Left ventricle myocardium inferior (tissue), 1 donor: Measurements from ENCODE around the gene SPNS3. TPM values are rescaled to one million over a fixed set of nuclear protein-coding genes. Genes with fewer than 3 reads are reported as not detected.
A peak's percentile ranks its signal among the peaks of the same experiment; 100 is the strongest.

Source experiments
- DNase-seq: peaks from one replicate; pipeline ENCODE4 v3.0.0-alpha.2; 2020
- H3K27ac ChIP-seq: fragments of 200-600 bp; replicated peaks from 2 replicates; pipeline ENCODE4 v1.8.0; 2021
- H3K27me3 ChIP-seq: fragments of 200-600 bp; 2 replicates; pipeline ENCODE4 v1.8.0; 2021; ENCODE audit warnings: low read depth
- H3K36me3 ChIP-seq: fragments of 200-600 bp; 2 replicates; pipeline ENCODE4 v1.8.0; 2021
- H3K4me1 ChIP-seq: fragments of 200-600 bp; 2 replicates; pipeline ENCODE4 v1.8.0; 2021
- H3K4me3 ChIP-seq: fragments of 200-600 bp; 2 replicates; pipeline ENCODE4 v1.8.0; 2021; ENCODE audit warnings: mild to moderate bottlenecking, moderate library complexity
- H3K9me3 ChIP-seq: fragments of 200-600 bp; replicated peaks from 2 replicates; pipeline ENCODE4 v1.8.0; 2021
- intact Hi-C: fragments of 100-400 bp; cut with micrococcal nuclease; formaldehyde crosslinking; loops from one replicate; pipeline ENCODE4 v1.11.0; 2022
- total RNA-seq: library from RNA; stranded (reverse); fragmentation: NEBNext Ultra II Directional; extraction: Animal tissue kit (Norgen Biotek cat#: 25700); gene quantifications from one replicate; pipeline ENCODE4 v1.2.1, GENCODE V29; 2021
- TF ChIP-seq, protein P1 (sequence below): fragments of 200-600 bp; IDR thresholded peaks from 2 replicates; pipeline ENCODE4 v1.8.0; 2021; ENCODE audit warnings: antibody characterized with exemption, mild to moderate bottlenecking, borderline replicate concordance
- donor health status: DM: no; HTN: yes; CAD: no; lungs with severe emphysema.

SPNS3 gene
- total RNA-seq, 1 donor from 2014 or later = 1.7 TPM

DNA sequence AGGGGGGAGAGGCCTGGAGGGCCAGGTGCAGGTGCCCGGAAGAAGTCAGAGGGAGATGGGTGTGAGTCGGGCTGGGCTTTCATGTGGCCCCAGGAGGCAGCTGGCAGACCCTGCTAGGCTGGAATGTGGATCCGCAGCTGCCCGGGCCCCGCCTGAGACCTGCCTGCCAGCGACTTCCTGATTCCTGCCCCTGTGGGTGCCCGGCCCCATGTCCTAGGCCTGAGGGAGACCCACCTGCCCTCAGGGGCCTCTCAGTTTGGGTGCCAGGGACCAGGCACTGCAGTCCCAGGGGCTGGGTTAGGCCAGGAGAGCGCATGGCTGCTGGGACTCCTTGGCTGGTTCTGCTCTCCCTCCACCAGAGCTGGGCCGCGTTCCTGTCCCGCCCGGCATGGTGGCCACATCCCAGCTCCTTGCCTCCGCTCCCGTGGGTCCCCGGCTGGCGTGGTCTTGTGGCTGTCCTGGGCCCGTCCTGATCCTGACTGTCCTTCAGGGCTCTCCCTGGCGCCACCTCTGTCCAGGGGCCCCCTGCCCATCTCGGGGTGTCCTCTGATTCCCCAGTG is 42.9 kb downstream of the SPNS3 start:
- H3K27me3 ChIP-seq = no peaks in the 10 kb centered on the region
- DNase-seq = no peak
- no peaks in the 10 kb centered on the region for H3K36me3 ChIP-seq
- no peaks in the 10 kb centered on the region for H3K9me3 ChIP-seq
- no peak overlapping the region for H3K4me3 ChIP-seq
- TF ChIP-seq, protein P1, sequence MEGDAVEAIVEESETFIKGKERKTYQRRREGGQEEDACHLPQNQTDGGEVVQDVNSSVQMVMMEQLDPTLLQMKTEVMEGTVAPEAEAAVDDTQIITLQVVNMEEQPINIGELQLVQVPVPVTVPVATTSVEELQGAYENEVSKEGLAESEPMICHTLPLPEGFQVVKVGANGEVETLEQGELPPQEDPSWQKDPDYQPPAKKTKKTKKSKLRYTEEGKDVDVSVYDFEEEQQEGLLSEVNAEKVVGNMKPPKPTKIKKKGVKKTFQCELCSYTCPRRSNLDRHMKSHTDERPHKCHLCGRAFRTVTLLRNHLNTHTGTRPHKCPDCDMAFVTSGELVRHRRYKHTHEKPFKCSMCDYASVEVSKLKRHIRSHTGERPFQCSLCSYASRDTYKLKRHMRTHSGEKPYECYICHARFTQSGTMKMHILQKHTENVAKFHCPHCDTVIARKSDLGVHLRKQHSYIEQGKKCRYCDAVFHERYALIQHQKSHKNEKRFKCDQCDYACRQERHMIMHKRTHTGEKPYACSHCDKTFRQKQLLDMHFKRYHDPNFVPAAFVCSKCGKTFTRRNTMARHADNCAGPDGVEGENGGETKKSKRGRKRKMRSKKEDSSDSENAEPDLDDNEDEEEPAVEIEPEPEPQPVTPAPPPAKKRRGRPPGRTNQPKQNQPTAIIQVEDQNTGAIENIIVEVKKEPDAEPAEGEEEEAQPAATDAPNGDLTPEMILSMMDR = no peak
- peaks cover 52% of the 10 kb centered on the region for H3K4me1 ChIP-seq
- intact Hi-C loops = no loop called here
- peak overlapping the region; percentile 62 for H3K27ac ChIP-seq

DNA sequence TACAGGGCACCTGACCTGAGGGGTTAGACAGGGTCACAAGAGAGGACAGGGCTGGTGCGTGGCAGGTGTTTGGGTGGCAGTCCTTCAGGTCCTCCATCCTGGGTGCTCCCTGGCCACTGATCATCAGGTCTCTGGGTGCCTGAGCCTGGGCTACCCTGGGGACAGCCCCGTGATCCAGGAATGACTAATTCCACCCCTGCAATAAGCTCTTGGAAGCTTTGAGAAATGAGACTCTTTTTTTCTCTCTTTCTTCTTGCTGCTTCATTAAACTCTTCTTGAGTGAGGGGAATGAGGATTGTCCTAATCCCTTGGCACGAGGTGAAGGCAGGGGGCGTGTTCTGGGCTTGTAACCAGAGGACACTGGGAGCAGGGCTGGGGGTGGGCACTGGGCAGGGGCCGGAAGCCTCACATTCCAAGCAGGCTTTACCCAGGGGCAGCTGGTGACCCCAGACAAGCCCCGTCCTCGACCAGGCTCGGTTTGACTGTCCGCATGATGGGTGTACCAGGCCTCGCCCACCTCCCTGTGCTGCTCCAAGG is 43.6 kb downstream of the SPNS3 start:
- Histone ChIP-seq H3K4me1 (peaks cover 56% of the 10 kb centered on the region), H3K36me3 (no peaks in the 10 kb centered on the region), H3K4me3 (no peak overlapping the region), H3K27ac (no peak overlapping the region), H3K9me3 (no peaks in the 10 kb centered on the region), H3K27me3 (no peaks in the 10 kb centered on the region)
- intact Hi-C loops = no loop called here
- DNase-seq = no peak
- TF ChIP-seq, protein P1 = no peak

DNA sequence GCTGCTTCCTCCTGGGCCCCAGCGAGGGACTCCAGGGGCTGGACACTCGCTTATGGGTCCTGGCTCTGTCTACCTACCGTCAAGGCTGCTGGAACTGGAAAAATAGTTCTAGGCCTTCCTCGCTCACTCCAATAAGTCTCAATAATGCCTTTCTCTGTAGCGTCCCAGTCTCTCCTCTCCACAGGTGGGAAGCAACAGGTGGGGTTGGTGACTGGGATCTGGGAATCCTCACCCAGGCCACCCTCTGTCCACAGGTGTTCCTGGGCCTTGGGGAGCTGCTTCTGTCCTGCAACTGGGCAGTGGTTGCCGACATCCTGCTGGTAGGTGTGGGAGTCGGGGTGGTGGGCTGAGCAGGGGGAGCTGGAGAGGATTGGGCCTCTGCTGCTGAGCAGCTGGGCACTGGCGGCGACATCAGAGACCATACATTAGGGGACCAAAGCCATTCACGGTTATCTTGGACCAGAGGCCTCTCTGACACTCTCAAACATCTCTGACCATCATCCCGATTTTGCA is 44.6 kb downstream of the SPNS3 start:
- H3K27ac ChIP-seq = no peak overlapping the region
- TF ChIP-seq, protein P1 = no peak
- H3K4me3 ChIP-seq = no peak overlapping the region
- intact Hi-C loops = no loop called here
- no peaks in the 10 kb centered on the region for H3K9me3 ChIP-seq
- DNase-seq = no peak
- no peaks in the 10 kb centered on the region for H3K36me3 ChIP-seq
- H3K4me1 ChIP-seq = peaks cover 56% of the 10 kb centered on the region
- no peaks in the 10 kb centered on the region for H3K27me3 ChIP-seq

GRCh38 chr17:4479340-4479981 is 45.7 kb downstream of the SPNS3 start:
- intact Hi-C loops = no loop called here

DNA sequence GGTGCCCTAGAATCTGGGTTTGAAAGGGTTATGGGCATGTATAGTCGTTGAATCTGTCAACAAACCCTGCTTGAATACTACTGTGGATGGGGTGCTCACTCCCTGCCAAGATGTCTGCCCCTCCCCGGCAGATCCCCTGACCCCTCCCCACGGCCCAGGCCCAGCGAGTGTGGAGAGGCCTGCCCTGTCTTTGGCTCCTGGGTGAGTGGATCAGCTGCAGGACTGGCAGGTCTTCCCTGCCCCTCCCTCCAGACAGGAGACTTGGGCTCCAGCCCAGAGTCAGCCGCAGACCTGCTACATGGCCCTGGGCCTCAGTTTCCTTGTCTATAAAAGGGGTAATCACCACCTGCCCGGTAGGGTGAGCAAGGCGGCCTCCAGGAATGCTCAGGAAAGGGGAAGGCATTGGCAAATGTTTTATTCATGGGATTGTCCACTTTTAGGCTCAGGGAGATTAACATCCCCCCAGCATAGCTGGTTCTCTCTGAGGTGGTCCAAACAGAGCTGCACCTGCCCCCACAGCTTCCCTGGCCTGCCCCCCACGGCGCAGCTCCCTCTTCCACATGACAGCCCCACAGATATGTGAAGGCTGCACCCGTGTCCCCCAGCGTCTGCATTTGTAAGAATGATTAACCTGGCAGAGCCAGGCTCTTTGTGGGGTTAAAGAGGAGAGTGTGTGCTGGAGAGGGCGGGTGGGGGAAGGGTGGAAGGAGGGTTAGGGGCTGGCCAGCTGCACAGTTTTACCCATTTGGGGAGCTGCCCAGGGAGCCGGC is 46.4 kb downstream of the SPNS3 start:
- no peaks in the 10 kb centered on the region for H3K27me3 ChIP-seq
- H3K9me3 ChIP-seq = no peaks in the 10 kb centered on the region
- peak overlapping the region; percentile 30 for H3K27ac ChIP-seq
- no peaks in the 10 kb centered on the region for H3K36me3 ChIP-seq
- H3K4me1 ChIP-seq = peaks cover 41% of the 10 kb centered on the region
- TF ChIP-seq, protein P1 = no peak
- no peak overlapping the region for H3K4me3 ChIP-seq
- no peak for DNase-seq
- intact Hi-C loops = no loop called here

More at GRCh38 chr17:4479340-4479981, 45.7 kb downstream of the SPNS3 start:
- TF ChIP-seq, protein P1 = no peak
- H3K4me1 ChIP-seq = peaks cover 46% of the 10 kb centered on the region
- no peaks in the 10 kb centered on the region for H3K36me3 ChIP-seq
- no peaks in the 10 kb centered on the region for H3K9me3 ChIP-seq
- no peak overlapping the region for H3K4me3 ChIP-seq
- DNase-seq = no peak
- no peak overlapping the region for H3K27ac ChIP-seq
- H3K27me3 ChIP-seq = no peaks in the 10 kb centered on the region
